SK-N-MC (cell line): Measurements from ENCODE around the gene ATP6V1D.
"Not testable (repeated sequence)": the region's sequence is repeated elsewhere in the genome, so short reads cannot be mapped to it uniquely, and the experiment has no call there.

Source experiments
- EZH2 ChIP-seq: fragments of 200-600 bp; sonication (generic); IDR thresholded peaks from one replicate; pipeline ENCODE4 v1.6.1; 2017; ENCODE audit warnings: antibody characterized with exemption
- FOXP2 ChIP-seq: optimal IDR thresholded peaks from 2 replicates; pipeline ENCODE3; 2011; ENCODE audit warnings: mild to moderate bottlenecking, moderate library complexity; ENCODE audit not compliant: insufficient read depth; ENCODE audit errors: extremely low read length, control extremely low read depth
- POLR2AphosphoS5 ChIP-seq: IDR thresholded peaks from 2 replicates; pipeline ENCODE4 v1.6.1; 2012; ENCODE audit warnings: mild to moderate bottlenecking, low read depth, low read length, borderline replicate concordance

- TF ChIP-seq EZH2, POLR2AphosphoS5, FOXP2: not testable (repeated sequence)
Measured at GRCh38 chr14:67329666-67330065, 29.9 kb downstream of the ATP6V1D start.
